ENCODE data around the gene NLRP11.

The NLRP11 gene

GRCh38 chr19:55838251-55838650 is 6.5 kb upstream of the NLRP11 start:
- DNase-seq = no peak
- H3K36me3 ChIP-seq = no peaks in the 10 kb centered on the region
- TF ChIP-seq CTCF (IDR thresholded peaks at IDR 0.05) = no peak
- H3K9me3 ChIP-seq = peaks cover 0 to 4% (median 0%) of the 10 kb centered on the region in 3 donors
- intact Hi-C loops (cut with DNase I; ENCODE audit: low total_unique reads) = no loop called here
- H3K27ac ChIP-seq = no peak overlapping the region
- H3K4me1 ChIP-seq = no peaks in the 10 kb centered on the region
- H3K4me3 ChIP-seq = no peak overlapping the region
- H3K27me3 ChIP-seq = no peaks in the 10 kb centered on the region

- Histone ChIP-seq H3K9me3 (no peaks in the 10 kb centered on the region), H3K4me1 (no peaks in the 10 kb centered on the region), H3K27ac (no peak within 1 kb of the TSS), H3K4me3 (no peak within 1 kb of the TSS), H3K27me3 (no peaks in the 10 kb centered on the region), H3K36me3 (no peaks in the 10 kb centered on the region)
- no peak for DNase-seq
- intact Hi-C loops (cut with DNase I; ENCODE audit: low total_unique reads) = no loop called here
- no peak for TF ChIP-seq CTCF (IDR thresholded peaks at IDR 0.05)
These were observed 4.5 kb upstream of the NLRP11 start, which contains the start of gene NLRP4 for GRCh38 chr19:55836340-55836739. Gene NLRP4 (plus strand): TSS chr19:55836540. CDS start chr19:55852081, 15,541 bp downstream.

DNA sequence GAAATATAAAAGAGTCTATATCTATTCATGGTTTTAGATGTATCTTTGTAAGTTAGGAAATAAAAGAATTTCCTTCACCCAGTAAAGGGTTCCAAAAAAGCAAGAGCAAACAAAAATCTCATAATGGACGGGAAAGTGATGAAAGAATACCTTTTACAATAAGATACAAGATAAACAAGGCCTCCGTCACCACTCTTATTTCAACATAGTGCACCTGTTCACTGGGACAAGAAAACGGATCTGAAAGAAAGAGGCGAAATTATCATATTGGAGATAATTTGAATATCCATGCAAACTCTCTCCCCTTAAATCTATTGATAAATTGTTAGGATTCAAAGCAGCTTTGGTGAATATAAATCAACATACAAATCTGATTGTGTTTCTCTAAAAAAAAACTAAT is 877 bp upstream of the NLRP11 start:
- H3K9me3 ChIP-seq = no peaks in the 10 kb centered on the region
- no peaks in the 10 kb centered on the region for H3K4me1 ChIP-seq
- no peak overlapping the region for H3K27ac ChIP-seq
- H3K36me3 ChIP-seq = no peaks in the 10 kb centered on the region
- TF ChIP-seq CTCF (IDR thresholded peaks at IDR 0.05) = no peak
- no peak for DNase-seq
- no peaks in the 10 kb centered on the region for H3K27me3 ChIP-seq
- intact Hi-C loops (cut with DNase I; ENCODE audit: low total_unique reads) = no loop called here
- no peak overlapping the region for H3K4me3 ChIP-seq

GRCh38 chr19:55830656-55831055 is 1.1 kb downstream of the NLRP11 start:
- intact Hi-C loops (cut with DNase I; ENCODE audit: low total_unique reads) = no loop called here
- no peak for TF ChIP-seq CTCF (IDR thresholded peaks at IDR 0.05)
- Histone ChIP-seq H3K9me3 (no peaks in the 10 kb centered on the region), H3K4me3 (no peak overlapping the region), H3K36me3 (no peaks in the 10 kb centered on the region), H3K27ac (no peak overlapping the region), H3K27me3 (no peaks in the 10 kb centered on the region), H3K4me1 (no peaks in the 10 kb centered on the region)
- no peak for DNase-seq

DNA sequence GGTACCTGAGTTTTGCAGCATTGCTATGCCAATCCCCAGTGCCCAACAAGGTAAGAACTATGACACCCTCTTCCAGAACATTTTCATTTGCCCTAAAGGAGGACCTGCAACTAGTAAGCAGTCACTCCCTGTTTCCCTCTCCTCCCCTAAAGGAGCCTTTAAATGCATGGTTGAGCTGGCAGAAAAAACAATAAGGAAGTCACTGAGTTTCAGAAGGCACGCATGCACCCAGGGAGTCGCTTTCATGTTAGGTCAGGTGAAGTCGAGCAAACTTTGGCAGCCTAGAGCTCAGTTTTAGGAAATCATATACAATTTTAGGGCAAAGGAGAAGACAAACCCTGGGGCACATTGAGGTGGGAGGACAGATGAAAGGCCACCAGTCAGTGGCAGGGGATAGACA is 11.8 kb downstream of the NLRP11 start:
- Histone ChIP-seq H3K36me3 (no peaks in the 10 kb centered on the region), H3K27ac (no peak overlapping the region), H3K27me3 (no peaks in the 10 kb centered on the region), H3K9me3 (no peaks in the 10 kb centered on the region), H3K4me3 (no peak overlapping the region), H3K4me1 (no peaks in the 10 kb centered on the region)
- intact Hi-C loops (cut with DNase I; ENCODE audit: low total_unique reads) = no loop called here
- no peak for DNase-seq
- TF ChIP-seq CTCF (IDR thresholded peaks at IDR 0.05) = no peak

DNA sequence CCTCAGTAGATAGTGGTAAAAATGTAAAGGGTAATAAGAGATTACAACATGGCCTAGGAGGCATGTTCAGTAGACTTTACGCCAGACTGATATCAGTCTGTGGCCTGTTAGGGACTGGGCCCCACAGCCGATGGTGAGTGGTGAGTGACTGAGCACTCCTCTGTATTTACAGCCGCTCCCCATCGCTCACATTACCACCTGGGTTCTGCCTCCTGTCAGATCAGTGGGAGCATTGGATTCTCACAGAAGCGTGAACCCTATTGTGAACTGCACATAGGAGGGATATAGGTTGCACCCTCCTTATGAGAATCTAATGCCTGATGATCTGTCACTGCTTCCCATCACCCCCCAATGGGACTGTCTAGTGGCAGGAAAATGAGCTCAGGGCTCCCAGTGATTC is 17.9 kb downstream of the NLRP11 start:
- Histone ChIP-seq H3K27me3 (no peaks in the 10 kb centered on the region), H3K27ac (no peak overlapping the region), H3K36me3 (no peaks in the 10 kb centered on the region), H3K9me3 (no peaks in the 10 kb centered on the region), H3K4me1 (no peaks in the 10 kb centered on the region), H3K4me3 (no peak overlapping the region)
- DNase-seq = no peak
- intact Hi-C loops (cut with DNase I; ENCODE audit: low total_unique reads) = no loop called here
- no peak for TF ChIP-seq CTCF (IDR thresholded peaks at IDR 0.05)

Data from tibial artery (tissue), 4 donors.